ENCODE measurements around the gene SORT1. TPM values are rescaled to one million over a fixed set of nuclear protein-coding genes. Genes with fewer than 3 reads are reported as not detected.
"Not testable (repeated sequence)": the region's sequence is repeated elsewhere in the genome, so short reads cannot be mapped to it uniquely, and the experiment has no call there.

SORT1 gene
- polyA plus RNA-seq, 1 donor = 30.7 TPM

DNA sequence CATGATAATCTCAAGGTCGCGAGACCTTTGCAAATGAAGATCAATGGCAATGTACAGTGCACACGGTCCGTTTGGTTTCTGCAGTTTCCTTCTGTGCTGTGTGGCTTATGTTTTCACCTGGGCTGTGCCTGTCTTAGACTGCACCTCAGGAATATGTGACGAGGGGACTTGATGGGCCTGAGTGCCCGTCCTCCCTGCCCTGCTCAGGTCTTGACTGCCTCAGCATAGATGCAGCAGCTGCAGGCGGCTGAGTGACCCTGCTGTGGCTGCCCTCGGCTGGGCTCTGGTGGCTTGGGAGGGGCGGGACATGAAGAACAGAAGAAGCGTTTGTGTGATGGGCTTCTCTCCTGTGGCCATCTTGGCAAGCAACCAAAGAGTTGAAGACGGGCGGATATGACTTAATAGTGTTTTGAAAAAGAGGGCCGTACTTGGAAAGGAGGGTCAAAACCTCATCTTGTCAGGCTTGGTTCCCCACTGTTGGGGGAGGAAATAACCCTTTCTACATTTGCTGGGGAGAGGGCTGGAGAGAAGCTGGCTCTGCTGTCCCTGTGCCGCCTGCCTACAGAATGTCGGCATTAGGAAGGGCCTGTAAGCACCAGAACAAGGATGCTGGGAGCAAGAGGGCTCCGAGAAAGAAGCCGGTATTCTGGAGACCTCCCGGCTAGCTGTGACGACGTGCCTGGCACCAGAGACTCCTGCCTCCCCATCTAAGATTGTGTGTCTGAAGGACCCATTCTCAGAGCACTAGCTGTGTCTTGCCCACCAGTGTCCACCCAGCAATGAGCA lies 98.0 kb downstream of the SORT1 start:
- peak; percentile 53 for DNase-seq (ENCODE audit: low read depth)

DNA sequence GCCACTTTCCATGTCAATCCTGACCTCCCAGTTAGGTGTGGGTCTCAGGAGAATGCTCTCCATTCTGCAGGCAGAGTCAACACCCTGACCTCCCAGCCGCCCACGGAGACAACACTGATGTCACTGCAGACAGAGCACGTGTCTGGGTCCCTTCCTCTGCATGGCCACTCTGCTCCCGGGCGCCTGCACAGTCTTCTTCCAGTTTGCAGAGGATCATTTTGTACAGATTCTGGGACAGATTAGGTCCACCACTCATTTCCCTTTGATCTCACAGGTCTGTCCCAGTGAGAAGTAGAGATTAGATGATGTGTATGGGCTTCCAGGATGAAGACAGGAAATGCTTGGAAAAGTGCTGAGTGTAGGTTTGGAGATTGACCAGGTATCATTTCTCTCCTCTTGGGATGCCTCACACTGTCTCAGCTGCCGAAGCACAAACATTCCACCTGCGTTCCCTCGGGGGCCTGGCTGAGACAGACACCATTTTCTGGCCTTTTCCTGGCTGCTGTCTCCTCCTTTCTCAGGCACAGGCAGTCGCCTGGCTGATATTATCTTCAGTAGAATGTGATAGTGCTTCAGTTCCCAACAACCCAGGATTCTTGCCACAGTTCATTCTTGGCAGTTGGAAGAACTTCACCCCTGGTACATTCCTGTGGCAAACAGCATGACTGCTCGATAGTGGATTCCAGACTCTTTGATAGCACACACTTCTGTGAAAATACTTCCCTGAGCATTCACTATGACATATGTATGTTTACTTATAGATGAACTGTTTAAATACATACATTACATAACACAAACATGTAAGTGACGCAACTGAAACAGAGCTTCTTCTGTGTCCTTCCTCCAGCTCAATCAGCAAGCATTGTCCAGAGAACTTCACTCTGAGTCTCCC lies 98.8 kb downstream of the SORT1 start:
- DNase-seq (ENCODE audit: low read depth) = no peak

DNA sequence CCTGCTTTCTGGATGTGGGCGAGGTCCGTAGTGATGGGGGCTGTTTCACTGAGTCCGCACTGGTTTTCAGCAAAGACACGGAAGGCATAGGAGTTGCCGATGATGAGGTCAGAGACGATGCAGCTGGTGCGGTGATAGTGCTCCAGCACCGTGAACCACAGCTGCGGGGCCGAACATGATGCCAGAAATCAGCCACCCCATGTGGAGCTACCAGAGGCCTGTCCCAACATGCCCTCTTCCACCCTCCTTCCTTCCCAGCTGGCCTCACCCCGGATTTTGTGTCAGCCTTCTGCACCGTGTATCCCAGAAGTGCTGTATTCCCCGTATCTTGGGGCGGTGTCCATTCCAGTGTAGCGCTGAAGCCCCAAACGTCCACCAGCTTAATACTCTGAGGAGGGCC lies 100.9 kb downstream of the SORT1 start:
- DNase-seq (ENCODE audit: low read depth) = no peak

DNA sequence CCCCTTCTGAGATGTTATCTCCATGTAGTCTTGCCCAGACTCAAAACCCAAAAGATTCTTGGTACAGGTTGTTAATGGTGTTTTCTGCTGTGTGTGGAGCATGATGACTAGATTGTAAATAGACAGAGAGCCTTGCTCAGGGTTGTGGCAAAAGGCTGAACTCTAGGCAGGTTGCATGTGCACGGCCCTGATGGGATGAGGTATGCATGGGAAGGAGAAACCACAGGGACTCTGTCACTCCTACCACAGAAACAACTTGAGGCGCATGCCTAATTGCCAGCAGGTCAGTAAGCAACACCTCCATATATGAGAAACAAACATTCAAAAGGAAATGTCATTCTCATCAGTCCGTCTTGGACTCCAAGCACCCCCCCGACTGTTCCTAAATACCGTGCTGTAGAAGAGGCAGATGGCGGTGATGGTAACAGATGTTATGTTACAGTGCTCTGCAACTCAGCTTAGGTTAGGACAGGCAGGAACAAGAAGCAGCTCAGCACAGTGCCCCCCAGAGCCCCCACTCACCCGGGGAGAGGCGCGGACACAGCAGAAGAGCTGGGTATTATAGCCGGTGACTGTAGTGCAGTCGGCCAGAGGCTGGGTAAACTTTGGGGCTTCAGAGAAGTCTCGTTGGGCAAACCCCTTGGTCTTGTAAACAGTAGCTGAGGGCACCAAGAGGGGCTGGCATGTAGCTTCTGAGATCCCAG lies 101.9 kb downstream of the SORT1 start:
- DNase-seq (ENCODE audit: low read depth) = no peak

DNA sequence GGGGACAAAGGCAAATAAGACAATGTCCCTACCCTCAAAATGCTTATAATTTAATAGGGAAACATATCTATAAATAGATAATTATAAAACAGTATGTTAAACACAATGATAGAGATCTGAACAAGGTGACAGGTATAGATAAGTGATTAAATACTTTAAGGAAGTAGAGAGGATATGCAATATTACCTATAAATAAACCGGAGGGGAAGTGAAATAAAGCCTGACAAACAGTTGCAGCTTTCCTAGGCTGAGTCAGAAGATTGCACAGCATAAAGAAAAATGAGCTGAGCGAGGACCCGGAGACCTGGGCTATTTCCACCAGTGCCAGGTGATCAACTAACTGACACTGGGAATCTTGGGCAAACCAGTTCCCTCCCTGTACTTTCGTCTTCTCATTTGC lies 103.2 kb downstream of the SORT1 start:
- no peak for DNase-seq (ENCODE audit: low read depth)

DNA sequence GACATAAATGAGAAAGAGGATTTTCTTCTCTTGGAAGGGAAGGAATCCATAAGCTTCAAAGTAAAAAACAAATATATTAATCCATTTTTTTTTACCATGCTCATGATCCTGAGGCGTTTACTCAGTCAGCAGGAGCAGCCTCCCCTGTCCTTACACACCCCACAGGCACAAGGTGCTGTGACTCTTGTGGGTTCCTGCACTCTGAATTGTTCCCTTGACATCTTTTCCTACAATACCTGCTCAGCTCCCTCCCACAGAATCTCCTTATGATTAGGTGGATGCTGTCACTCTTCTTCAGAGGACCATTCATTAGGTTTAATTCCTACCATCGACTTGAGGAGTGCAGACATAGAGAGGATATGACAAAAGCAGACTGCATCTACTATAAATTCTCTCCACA lies 104.7 kb downstream of the SORT1 start:
- no peak for DNase-seq (ENCODE audit: low read depth)

GRCh38 chr1:109292364-109292763 lies 105.4 kb downstream of the SORT1 start:
- DNase-seq (ENCODE audit: low read depth) = no peak

DNA sequence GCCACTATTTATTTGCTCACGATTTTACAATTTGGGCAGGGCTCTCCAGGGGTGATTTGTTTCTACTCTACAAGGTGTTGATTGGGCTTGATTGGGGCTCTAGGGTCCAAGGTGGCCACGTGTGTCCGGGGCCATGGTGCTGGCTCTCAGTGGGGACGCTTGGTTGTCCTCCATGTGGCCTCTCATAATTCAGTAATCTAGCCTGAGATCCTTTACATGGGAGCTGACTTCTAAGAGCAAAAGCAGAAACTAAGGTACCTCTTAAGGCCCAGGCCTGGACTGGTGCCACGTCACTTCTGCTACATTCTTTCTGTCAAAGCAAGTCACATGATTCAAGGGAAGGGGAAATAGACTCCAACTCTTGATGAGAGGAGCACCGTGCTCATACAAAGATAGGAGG lies 106.7 kb downstream of the SORT1 start:
- DNase-seq (ENCODE audit: low read depth) = no peak

DNA sequence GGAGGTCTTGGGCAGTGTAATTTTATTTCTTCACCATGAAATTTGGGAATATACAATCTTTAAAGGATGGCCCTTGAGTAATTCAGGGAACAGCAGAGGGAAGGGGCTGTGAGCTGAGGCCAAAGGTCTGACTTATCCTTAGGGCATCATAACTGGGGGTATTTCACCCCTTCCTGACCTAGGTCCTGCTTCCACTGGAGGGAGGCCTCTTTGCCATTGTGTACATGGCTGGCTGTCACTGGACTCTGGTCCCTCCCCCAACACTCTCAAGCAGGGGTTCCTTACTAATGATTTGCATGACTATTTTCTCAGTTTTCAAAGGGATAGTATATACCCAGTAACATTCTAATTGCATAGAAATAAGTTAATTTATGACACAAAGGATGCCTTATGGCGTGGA lies 107.6 kb downstream of the SORT1 start:
- no peak for DNase-seq (ENCODE audit: low read depth)

DNA sequence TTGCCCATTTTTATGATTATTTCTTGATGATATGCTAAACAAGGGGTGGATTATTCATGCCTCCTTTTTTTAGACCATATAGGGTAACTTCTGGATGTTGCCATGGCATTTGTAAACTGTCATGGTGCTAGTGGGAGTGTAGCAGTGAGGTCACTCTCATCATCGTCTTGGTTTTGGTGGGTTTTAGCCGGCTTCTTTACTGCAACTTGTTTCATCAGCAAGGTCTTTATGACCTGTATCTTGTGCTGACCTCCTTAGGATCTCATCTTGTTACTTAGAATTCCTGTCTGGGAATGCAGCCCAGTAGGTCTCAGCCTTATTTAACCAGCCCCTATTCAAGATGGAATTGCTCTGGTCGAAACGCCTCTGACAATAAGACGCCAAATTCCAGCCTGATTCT lies 111.0 kb downstream of the SORT1 start:
- DNase-seq (ENCODE audit: low read depth) = not testable (repeated sequence)

- DNase-seq (ENCODE audit: low read depth) = no peak
These were observed 113.7 kb downstream of the SORT1 start for GRCh38 chr1:109283748-109284600.

- peak; percentile 82 for DNase-seq (ENCODE audit: low read depth)
These were observed 114.6 kb downstream of the SORT1 start, which contains the start of gene PSRC1 for GRCh38 chr1:109282952-109283747. Gene PSRC1 (minus strand): TSS chr1:109283145.

- DNase-seq (ENCODE audit: low read depth) = no peak
These were observed 115.2 kb downstream of the SORT1 start for GRCh38 chr1:109282497-109282951.

- DNase-seq (ENCODE audit: low read depth) = no peak
These were observed 115.8 kb downstream of the SORT1 start for GRCh38 chr1:109281680-109282496.

DNA sequence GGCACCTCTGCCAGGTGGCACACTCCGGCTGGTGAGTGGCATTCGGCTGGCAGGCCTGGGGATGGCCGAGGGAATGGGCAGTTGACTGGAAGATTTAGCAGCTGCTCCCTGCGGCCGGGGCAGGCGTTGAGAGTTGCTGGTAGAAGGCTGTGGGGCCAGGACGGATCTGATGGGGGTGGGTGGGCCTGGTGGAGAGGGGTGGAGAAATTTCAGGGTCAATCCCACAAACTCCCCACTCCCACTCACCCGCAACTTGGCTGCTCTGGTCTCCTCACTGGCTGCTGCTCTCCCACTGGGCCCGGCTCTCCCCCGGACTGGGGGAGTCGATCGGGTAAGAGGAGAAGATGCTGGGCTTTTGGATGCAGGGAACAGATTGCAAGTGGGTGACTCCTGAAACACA lies 116.9 kb downstream of the SORT1 start:
- DNase-seq (ENCODE audit: low read depth) = no peak

GRCh38 chr1:109279615-109280278 lies 118.0 kb downstream of the SORT1 start:
- no peak for DNase-seq (ENCODE audit: low read depth)

DNA sequence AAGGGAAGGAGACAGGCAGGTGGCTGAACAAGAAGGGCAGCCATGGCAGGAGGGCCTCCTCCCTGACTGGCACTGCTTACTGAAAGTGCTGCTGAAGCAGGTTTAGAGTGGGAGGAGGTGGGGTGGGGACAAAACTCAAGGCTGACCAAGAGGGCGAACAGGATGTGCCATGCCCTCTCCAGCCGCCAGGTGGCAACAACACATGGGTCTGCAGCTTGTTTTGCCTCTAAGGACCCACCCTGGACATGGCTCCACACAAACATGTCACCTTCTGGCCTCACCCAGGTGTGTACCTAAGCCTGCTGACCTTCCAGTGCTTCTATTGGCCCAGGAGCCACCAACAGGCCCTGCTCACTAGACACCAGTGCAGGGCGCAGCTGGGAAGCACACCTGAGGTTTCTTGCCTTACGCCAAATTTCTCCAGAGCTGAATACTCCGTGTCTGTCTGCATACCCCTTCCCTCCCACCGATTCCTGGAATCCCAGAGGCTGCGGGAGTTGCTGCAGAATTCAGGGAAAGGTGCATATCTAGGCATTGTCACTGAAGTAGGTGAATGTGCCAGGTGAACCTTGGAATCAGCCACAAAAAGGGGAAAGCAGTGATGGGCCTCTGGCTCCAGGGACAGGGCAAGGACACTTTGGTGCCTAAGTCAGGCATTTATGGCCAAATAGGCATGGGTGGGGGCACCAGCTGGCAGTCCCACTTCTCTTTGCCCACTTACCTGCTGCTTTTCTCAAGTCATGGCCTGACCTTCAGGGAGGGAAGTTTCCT lies 120.1 kb downstream of the SORT1 start:
- no peak for DNase-seq (ENCODE audit: low read depth)

- DNase-seq (ENCODE audit: low read depth) = no peak
These were observed 121.9 kb downstream of the SORT1 start for GRCh38 chr1:109275706-109276345.
